Measurements from ENCODE around the gene DMRT1.
"Not testable (repeated sequence)": the region's sequence is repeated elsewhere in the genome, so short reads cannot be mapped to it uniquely, and the experiment has no call there.

DMRT1 gene

GRCh38 chr9:861525-861924 lies 20.0 kb downstream of the DMRT1 start:
- not testable (repeated sequence) for DNase-seq

- DNase-seq: no peak
Measured at GRCh38 chr9:875119-875962, 33.8 kb downstream of the DMRT1 start.

DNA sequence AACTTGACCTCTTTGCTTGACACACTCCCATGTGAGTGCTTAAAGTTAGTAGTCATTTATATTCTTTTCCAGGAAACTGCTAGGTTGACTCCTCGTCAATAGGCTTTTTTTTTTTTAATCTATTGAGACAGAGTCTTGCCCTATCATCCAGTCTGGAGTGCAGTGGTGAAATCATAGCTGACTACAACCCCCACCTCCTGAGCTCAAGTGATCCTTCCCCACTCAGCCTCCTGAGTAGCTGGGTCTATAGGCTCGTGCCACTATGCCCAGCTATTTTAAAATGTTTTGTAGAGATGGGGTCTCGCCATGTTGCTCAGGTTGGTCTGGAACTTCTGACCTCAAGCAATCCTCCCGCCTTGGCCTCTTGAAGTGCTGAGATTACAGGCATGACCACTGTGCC lies 34.9 kb downstream of the DMRT1 start:
- DNase-seq: no peak

- no peak for DNase-seq
Measured at GRCh38 chr9:878239-878638, 36.7 kb downstream of the DMRT1 start.

DNA sequence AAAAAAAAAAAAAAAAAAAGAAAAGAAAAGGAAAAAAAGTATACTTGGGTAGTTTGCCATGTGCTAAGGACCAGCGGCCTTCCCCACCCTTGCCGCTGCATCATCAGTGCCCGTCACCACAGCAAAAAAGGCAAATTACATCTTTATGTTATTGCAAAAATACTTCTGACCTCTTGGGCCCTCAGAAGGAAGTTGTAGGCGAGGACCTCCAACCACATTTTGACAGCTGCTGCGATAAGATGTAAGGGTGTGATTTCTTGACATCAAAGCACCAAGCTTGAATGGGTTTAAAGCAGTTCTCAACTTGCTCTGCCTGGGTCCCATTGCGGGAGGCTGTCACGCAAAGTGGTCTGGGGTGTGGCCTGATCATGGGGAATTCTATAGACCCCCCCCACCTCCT lies 39.2 kb downstream of the DMRT1 start:
- DNase-seq: no peak

DNA sequence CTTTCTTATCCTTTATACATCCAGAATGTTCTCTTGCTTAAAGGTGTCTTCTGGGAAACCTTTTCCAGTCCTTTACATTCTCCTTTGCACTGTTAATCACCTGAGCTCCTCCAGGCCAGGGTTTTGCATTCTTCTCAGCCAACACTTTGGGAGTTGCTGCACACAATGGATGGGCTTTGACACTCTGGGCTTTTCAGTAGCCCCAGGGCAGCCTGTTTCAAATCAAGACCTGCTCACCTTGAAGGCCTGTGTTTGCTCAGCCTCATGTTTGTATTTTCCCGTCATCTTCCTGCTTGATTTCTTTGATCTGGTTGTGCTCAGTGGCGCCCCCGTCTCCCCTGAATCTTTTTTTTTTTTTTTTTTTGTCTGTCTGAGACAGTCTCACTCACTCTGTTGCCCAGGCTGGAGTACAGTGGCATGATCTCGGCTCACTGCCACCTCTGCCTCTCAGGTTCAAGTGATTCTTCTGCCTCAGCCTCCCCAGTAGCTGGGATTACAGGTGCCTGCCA lies 41.0 kb downstream of the DMRT1 start:
- DNase-seq: no peak

DNA sequence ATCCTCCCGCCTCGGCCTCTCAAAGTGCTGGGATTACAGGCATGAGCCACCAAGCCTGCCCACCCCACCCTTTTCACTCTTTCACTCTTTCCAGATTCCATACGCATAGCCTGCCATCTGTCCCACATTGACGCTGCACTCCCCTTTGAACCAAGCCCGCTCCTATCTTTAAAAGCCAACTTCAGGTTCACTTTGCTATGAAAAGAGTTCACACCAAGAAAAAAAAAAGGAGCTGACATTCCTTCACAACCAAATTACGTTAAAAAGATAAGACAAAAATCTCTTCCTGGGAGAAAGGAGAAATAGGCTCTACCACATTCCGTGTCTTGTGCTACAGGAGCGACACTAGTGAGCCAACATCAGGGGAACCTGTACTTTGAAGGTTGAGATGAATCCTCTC lies 41.5 kb downstream of the DMRT1 start:
- DNase-seq: no peak

DNA sequence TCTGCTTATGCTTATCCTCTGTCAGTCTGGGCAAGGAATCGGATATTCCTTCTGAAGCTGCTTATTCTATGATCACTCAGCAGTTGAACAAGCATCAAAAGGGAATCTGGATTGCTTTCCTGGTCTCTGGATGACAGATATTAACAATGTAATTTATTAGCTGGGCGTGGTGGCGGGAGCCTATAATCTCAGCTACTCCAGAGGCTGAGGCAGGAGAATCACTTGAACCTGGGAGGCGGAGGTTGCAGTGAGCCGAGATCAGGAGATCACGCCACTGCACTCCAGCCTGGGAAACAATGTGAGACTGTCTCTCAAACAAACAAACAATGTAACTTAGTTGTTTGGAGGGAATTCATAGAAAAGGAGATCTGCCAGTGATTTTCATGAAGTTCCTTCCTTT lies 45.4 kb downstream of the DMRT1 start:
- DNase-seq: no peak

DNA sequence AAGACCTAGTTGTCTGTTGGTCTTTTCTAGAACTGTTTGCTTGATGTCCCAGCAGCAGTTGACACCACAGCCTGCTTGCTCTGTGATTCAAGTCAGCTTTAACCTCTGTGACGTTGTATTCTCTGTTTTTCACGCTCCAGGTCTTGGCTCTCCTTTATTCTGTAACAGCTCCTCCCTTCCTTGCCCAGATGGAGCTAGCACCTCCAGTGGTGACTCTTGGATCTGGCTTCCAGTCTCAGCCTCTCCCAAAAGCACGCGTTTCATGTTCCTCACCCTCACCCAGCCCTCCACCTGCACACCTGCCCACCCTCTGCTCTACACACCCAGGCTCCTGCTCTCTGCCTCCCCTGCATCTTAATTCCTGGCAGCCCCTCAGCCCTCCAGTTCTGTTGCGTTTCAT lies 50.6 kb downstream of the DMRT1 start:
- no peak for DNase-seq

GRCh38 chr9:893115-893514 lies 51.6 kb downstream of the DMRT1 start:
- DNase-seq: no peak

- DNase-seq: peak; percentile 76
Measured at GRCh38 chr9:893843-894420, 52.4 kb downstream of the DMRT1 start.

DNA sequence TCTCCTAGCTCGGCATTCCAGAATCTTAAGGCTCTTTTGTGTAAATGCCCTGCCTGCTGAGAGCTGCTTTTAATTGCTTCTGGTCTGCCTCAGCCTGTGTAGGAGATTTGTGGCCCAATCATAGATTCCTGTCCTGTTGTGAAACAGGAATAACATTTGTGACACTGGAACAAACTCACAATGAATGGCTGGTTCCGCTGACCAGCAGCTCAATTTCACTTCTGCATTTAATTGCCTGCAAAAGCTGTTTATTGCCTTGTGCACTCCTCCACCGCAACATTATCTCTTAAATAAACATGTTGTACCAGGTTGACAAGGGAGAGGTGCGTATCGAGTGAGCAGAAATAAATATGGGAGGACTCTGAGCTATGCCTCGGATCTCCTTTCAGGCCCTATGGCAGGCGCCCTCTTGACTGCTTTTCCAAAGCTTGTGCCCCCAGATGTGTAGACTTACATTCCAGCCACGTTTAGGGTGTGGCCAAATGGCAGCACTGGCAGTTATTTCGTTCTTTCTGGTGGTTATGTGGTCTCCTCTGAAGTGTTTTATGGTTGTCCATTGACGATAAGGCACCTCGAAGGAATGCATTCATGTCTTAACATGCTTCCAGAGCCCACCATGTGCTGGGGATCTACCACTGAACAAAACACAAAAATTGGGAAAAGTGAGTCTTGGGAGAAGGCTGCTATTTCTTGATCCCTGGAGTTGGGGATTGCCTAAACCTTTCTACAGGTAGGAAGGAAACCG lies 58.1 kb downstream of the DMRT1 start:
- no peak for DNase-seq

GRCh38 chr9:903886-904285 lies 62.4 kb downstream of the DMRT1 start:
- no peak for DNase-seq

DNA sequence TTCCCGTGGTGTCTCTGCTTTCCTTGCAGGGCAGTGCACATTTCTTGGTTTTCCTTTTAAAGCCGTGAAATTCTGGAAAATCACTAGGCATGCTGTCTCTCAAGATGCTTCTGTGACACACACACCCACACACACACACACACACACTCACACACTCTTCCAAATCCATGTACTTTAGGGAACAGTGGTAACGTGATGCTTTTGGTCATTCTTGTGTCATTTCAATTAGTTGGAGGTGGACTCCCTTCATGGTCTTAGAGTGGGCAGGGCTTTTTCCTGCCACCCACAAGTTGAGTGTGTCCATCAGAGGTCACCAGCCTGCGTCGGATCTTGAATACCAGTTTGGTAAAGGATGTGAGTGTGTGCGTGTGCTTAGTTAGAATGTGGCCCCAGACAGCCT lies 64.4 kb downstream of the DMRT1 start:
- no peak for DNase-seq

DNA sequence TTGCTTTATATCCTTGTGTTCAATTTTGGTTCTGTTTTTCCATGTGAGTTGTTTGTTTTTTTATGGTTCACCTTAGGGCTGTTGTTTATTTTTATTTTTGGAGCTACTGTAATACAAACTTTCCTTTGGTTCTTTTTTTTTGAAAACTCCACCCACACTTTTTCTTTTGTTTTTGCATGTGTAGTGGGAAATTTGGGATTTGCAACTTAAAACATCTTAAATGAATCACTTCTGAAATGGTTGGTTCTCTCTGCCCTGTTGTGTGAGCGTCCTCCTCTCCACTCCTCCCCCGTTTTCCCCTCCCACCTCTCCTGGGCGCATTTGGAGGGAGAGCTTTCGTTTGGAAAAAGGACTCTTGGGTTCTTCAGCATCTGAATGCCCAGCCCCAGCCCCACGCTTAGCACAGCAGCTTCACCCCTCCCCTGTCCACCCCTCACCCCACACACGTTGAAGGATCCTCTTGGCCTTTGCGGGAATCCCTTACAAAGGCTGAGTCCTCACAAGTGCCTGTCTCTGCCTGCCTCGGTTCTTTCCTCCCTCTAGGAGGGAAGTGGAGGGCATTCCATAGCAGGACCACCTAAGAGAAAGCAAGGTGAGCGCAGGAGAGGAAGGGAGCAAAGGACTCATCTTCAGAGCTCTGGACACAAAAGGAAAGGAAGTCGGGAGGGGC lies 67.2 kb downstream of the DMRT1 start:
- no peak for DNase-seq

DNA sequence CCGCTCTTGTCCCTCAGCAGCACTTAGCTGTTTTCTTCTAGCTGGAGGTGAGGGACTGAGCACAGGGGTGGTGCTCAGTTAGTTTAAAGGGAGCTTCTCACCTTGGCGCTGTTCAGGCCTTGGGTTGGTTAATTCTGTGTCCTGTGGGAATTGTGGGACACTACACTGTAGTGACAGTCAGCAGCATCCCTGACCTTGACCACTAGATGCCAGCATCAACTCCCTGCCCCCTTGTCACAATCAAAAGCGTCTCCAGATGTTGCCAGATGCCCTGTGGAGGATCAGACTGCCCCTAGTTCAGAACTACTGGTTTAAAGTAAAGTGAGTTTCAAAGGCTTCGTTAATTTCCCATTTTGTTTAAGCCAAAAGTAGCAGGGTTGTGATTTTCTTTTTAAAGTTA lies 69.5 kb downstream of the DMRT1 start:
- no peak for DNase-seq

GRCh38 chr9:912776-913175 lies 71.3 kb downstream of the DMRT1 start:
- DNase-seq: no peak

DNA sequence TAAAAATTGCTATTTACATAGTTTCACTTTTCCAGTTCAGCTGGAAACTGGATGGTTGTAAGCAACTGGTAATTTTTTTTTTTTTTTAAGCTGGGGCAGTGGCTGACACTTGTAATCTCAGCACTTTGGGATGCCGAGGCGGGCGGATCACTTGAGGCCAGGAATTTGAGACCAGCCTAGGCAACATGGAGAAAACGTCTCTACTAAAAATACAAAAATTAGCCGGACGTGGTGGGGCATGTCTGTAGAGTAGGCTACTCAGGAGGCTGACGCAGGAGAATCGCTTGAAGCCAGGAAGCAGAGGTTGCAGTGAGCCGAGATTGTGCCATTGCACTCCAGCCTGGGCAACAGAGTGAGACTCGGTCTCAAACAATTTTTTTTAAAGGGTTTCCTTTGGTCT lies 72.0 kb downstream of the DMRT1 start:
- not testable (repeated sequence) for DNase-seq

DNA sequence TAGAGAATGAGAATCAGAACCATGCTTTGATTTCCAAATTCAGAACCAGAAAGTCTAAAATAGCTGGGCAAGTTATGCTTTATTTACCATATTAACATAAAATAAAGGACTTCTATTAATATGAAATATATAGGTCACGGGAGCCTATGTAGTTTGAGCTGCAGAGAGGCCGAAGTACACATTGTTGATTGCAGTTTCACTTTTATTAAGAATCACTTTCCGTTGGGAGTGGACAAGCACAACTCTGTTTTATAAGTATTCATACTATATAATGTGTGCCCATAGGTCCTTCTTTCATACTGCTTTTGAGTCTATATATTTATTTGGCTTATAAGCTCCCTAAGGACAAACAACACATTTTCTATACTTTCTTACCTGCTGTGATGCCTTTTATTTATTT lies 76.2 kb downstream of the DMRT1 start:
- DNase-seq: no peak

DNA sequence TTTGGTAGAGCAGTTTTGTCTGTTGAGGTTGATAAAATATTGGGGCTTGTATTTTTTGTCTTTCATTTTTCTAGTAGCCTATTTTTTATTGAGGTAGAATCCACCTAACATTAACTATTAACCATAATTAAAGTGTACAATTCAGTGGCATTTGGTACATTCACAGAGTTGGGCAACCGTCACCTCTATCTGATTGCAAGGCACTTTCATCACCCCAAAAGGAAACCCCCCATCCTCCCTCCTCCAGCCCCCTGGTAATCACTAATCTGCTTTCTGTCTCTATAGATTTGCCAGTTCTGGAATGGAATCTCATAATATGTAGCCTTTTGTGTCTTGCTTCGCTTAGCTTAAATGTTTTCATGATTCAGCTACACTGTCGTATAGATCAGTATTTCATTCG lies 79.4 kb downstream of the DMRT1 start:
- no peak for DNase-seq

DNA sequence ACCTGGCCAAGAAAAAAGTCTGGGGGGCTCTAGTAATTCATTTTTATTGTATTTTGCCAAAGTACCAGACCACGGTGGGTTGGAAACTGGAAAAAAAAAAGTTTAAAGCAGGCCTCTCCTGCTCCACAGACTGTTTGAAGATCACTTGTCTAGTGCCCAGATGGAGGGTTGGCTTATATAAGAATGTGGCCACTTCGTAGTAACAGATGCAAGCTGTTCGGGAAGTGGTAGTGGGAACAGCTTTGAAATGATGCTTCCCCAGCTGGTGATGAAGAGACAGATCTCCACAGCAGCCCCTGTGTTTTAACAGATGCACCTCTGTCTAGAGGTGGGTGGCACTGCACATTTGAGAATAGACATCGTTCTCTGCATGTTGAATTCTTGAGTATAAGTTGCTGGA lies 80.7 kb downstream of the DMRT1 start:
- peak; percentile 18 for DNase-seq

GRCh38 chr9:922731-923130 lies 81.2 kb downstream of the DMRT1 start:
- DNase-seq: no peak

DNA sequence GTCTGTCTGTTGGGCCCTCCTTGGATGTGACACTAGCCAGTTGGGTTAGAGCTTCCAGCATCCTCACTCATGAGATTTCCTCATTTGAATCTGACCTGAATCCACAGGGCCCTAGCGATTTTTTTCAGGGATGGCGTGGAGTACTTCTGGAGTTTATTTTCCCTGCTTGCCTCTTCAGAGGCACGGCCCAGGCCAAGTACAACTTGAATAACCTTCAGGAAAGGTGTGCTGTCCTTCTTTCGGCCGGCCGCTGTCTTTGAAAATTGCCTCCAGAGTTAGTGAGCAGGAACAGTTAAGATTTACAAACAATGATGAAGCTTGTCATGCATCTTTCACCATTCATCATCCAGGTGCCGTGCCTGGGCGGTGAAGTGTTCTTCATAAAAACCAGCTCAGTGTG lies 85.5 kb downstream of the DMRT1 start:
- no peak for DNase-seq

Data from NCI-H1694 treated with DMSO at 0.1 percent for 48 hours (cell line).